GM23248 (cell line): ENCODE data around the gene ERC2. TPM values are rescaled to one million over a fixed set of nuclear protein-coding genes. Genes with fewer than 3 reads are reported as not detected.

Experiments
- DNase-seq: peaks from one replicate; pipeline ENCODE4 v3.0.0-alpha.2; 2015
- H2AFZ ChIP-seq: fragments of 200-600 bp; sonication (generic); 2 replicates; pipeline ENCODE4 v1.6.1; 2016; ENCODE audit warnings: antibody characterized with exemption
- H3F3A ChIP-seq: fragments of 200-600 bp; sonication (generic); 2 replicates; pipeline ENCODE4 v1.6.1; 2016; ENCODE audit warnings: mild to moderate bottlenecking, antibody characterized with exemption, mixed run types; ENCODE audit not compliant: insufficient read depth
- H3K27ac ChIP-seq: fragments of 200-600 bp; sonication (generic); 2 replicates; pipeline ENCODE4 v1.5.1; 2016; ENCODE audit warnings: mild to moderate bottlenecking
- H3K27me3 ChIP-seq: fragments of 200-600 bp; sonication (generic); replicated peaks from 2 replicates; pipeline ENCODE4 v1.6.1; 2016; ENCODE audit warnings: mild to moderate bottlenecking; ENCODE audit not compliant: insufficient read depth
- H3K36me3 ChIP-seq: fragments of 200-600 bp; sonication (generic); 2 replicates; pipeline ENCODE4 v1.6.1; 2016; ENCODE audit warnings: low read depth, mild to moderate bottlenecking
- H3K4me1 ChIP-seq: fragments of 200-600 bp; sonication (generic); 2 replicates; pipeline ENCODE4 v1.6.1; 2016; ENCODE audit warnings: mild to moderate bottlenecking; ENCODE audit not compliant: insufficient read depth
- H3K4me2 ChIP-seq: fragments of 200-600 bp; sonication (generic); one replicate; pipeline ENCODE4 v1.6.1; 2016; ENCODE audit warnings: mild to moderate bottlenecking; ENCODE audit not compliant: unreplicated experiment
- H3K4me3 ChIP-seq: fragments of 200-600 bp; sonication (generic); 2 replicates; pipeline ENCODE4 v1.5.1; 2016; ENCODE audit warnings: mild to moderate bottlenecking
- H3K79me2 ChIP-seq: fragments of 200-600 bp; sonication (generic); 2 replicates; pipeline ENCODE4 v1.6.1; 2016; ENCODE audit warnings: mild to moderate bottlenecking; ENCODE audit not compliant: insufficient read depth
- H3K9ac ChIP-seq: fragments of 200-600 bp; sonication (generic); 2 replicates; pipeline ENCODE4 v1.6.1; 2016; ENCODE audit warnings: mild to moderate bottlenecking
- H3K9me2 ChIP-seq: fragments of 200-600 bp; sonication (generic); 2 replicates; pipeline ENCODE4 v1.6.1; 2016; ENCODE audit warnings: mixed run types, mild to moderate bottlenecking, moderate library complexity; ENCODE audit not compliant: insufficient read depth
- H3K9me3 ChIP-seq: fragments of 200-600 bp; sonication (generic); one replicate; pipeline ENCODE4 v1.6.1; 2017; ENCODE audit warnings: low read depth
- H4K20me1 ChIP-seq: fragments of 200-600 bp; sonication (generic); 2 replicates; pipeline ENCODE4 v1.6.0; 2016; ENCODE audit not compliant: insufficient read depth
- EZH2 ChIP-seq: fragments of 200-600 bp; sonication (generic); IDR thresholded peaks from 2 replicates; pipeline ENCODE4 v1.6.1; 2018; ENCODE audit warnings: antibody characterized with exemption, mild to moderate bottlenecking; ENCODE audit not compliant: insufficient read depth, poor library complexity, severe bottlenecking
- EZH2phosphoT487 ChIP-seq: fragments of 200-600 bp; sonication (generic); IDR thresholded peaks from 2 replicates; pipeline ENCODE4 v1.6.1; 2018; ENCODE audit warnings: antibody characterized with exemption, moderate library complexity, mild to moderate bottlenecking, low read depth; ENCODE audit not compliant: insufficient read depth
- WGBS, 2 experiments: methylation state at CpG; one replicate each; pipeline ENCODE4 v1.1.6; 2015 to 2017; ENCODE audit warnings: low lambda C conversion rate in 2 of 2, low coverage in 1 of 2; ENCODE audit errors: missing lambda C conversion rate in 2 of 2; 5-methylcytosine and 5-hydroxymethylcytosine counted together
- in situ Hi-C: fragments of 300-500 bp; cut with MboI; formaldehyde crosslinking; loops from 2 replicates; pipeline ENCODE4 v1.15.0; 2020
- polyA plus RNA-seq: library from polyadenylated mRNA; unstranded; fragments of >200 nt; fragmentation: Nextera tagmentation; extraction: Ambion mirVana; gene quantifications from 2 replicates; pipeline ENCODE4 v1.2.1, GENCODE V29; 2016
- total RNA-seq: library from RNA; depleted of rRNA; stranded (reverse); fragments of >200 nt; shearing (Covaris generic); gene quantifications from 2 replicates; pipeline ENCODE4 v1.2.3, GENCODE V29; 2014

Gene ERC2
- total and polyA plus RNA-seq, 2 experiments from 2014 or later: not detected

DNA sequence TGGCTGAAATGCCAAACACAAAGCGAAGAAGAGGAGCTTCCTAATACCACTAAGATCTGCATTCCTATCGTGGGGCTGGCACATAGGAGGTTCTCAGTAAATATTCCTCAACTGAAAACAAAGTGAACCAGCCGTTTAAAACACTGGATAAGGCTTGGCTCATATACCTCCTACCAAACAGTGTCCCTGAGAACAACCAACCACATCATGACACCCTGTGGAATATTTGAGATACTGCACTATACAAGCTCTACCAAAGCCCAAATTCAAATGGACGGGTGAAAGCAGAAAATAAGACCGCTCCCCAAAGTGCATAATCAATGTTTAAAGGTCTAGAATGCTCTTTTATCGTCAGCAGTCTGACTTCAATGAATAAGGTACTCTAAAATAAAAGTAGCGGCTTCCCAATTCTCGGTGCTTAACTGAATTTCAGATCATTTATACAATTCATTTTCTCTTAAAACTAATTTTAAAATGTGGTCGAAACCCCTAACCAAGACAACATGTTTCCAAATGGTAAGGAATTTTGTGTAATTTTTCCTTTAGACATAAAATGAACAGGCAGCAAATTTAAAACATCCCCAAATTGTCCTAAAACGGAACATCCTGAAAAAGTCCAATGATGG is 425.8 kb downstream of the ERC2 start:
- no peaks in the 10 kb centered on the region for H3K36me3 ChIP-seq
- H3K4me1 ChIP-seq: no peaks in the 10 kb centered on the region
- no peak overlapping the region for H3K4me2 ChIP-seq
- no peak overlapping the region for H2AFZ ChIP-seq
- H3K27ac ChIP-seq: no peak overlapping the region
- no peak overlapping the region for H3K9ac ChIP-seq
- H3K27me3 ChIP-seq: peaks cover 42% of the 10 kb centered on the region
- no peaks in the 10 kb centered on the region for H3F3A ChIP-seq
- in situ Hi-C loops: loop anchor here (25.0 kb wide), 1 partner anchor 1205 kb away; no protein-coding TSS in a partner anchor
- no peaks in the 10 kb centered on the region for H3K9me3 ChIP-seq
- no peaks in the 10 kb centered on the region for H4K20me1 ChIP-seq
- H3K9me2 ChIP-seq: no peaks in the 10 kb centered on the region
- peak; percentile 64 for DNase-seq
- TF ChIP-seq EZH2 (no peak), EZH2phosphoT487 (no peak)
- no peaks in the 10 kb centered on the region for H3K79me2 ChIP-seq
- 27 to 31% methylated on average over 10 of the region's 10 CpGs for WGBS, 2 experiments
- no peak overlapping the region for H3K4me3 ChIP-seq

DNA sequence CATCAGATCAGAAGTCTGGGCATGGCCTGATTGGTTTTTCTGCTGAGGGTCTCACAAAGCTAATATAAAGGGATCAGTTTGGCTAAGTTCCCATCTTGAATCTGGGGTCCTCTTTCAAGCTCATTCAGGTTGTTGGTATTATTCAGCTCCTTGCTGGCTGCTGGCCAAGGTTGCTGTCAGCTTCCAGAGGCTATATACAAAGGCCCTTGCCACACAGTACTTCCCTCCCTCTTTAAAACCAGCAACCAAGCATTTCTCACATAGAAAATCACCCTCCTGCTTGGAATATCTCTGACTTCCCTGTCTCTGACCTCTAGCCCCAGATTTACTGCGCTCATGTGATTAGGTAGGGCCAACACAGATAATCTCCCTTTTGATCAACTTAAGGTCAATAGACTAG is 442.9 kb downstream of the ERC2 start:
- Histone ChIP-seq H3F3A (no peaks in the 10 kb centered on the region), H4K20me1 (no peaks in the 10 kb centered on the region), H3K4me3 (no peak overlapping the region), H3K36me3 (no peaks in the 10 kb centered on the region), H3K27ac (no peak overlapping the region), H3K79me2 (no peaks in the 10 kb centered on the region), H2AFZ (no peak overlapping the region), H3K27me3 (0 out of 2 replicates have a peak, but pooled peaks cover 14% of the 10 kb centered on the region), H3K4me2 (no peak overlapping the region), H3K9ac (no peak overlapping the region), H3K9me2 (no peaks in the 10 kb centered on the region), H3K4me1 (no peaks in the 10 kb centered on the region), H3K9me3 (no peaks in the 10 kb centered on the region)
- DNase-seq: no peak
- 53 to 54% methylated on average over 1 of the region's 1 CpG for WGBS, 2 experiments
- in situ Hi-C loops: loop anchor here (25.0 kb wide), 1 partner anchor 1188 kb away; no protein-coding TSS in a partner anchor
- TF ChIP-seq EZH2 (no peak), EZH2phosphoT487 (no peak)

DNA sequence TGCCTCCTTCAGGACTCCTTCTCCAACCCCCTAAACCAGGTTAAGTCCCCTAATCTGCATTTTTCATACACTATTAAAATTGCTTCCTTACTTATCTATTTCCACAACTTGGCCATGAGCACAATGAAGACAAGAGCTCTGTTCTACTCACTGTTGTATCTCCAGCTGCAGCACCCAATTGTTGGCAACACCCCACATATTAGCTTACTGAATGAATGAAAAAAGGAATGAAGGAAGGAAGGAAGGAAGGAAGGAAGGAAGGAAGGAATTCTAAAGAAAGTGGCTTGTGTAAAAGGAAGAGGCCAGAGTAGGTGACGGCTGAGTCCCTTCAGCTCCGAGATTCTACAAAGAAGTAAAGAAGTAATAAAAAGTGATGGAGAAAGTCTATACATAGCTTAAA is 444.7 kb downstream of the ERC2 start:
- no peak overlapping the region for H3K9ac ChIP-seq
- H3K4me1 ChIP-seq: no peaks in the 10 kb centered on the region
- 34 to 43% methylated on average over 2 of the region's 2 CpGs for WGBS, 2 experiments
- no peaks in the 10 kb centered on the region for H3K9me3 ChIP-seq
- no peak overlapping the region for H3K27ac ChIP-seq
- DNase-seq: no peak
- H3K9me2 ChIP-seq: no peaks in the 10 kb centered on the region
- H4K20me1 ChIP-seq: no peaks in the 10 kb centered on the region
- 0 out of 2 replicates have a peak, but pooled peaks cover 4% of the 10 kb centered on the region for H3K27me3 ChIP-seq
- no peaks in the 10 kb centered on the region for H3F3A ChIP-seq
- TF ChIP-seq EZH2 (no peak), EZH2phosphoT487 (no peak)
- no peak overlapping the region for H2AFZ ChIP-seq
- no peaks in the 10 kb centered on the region for H3K36me3 ChIP-seq
- H3K4me3 ChIP-seq: no peak overlapping the region
- H3K79me2 ChIP-seq: no peaks in the 10 kb centered on the region
- in situ Hi-C loops: no loop called here
- H3K4me2 ChIP-seq: no peak overlapping the region

DNA sequence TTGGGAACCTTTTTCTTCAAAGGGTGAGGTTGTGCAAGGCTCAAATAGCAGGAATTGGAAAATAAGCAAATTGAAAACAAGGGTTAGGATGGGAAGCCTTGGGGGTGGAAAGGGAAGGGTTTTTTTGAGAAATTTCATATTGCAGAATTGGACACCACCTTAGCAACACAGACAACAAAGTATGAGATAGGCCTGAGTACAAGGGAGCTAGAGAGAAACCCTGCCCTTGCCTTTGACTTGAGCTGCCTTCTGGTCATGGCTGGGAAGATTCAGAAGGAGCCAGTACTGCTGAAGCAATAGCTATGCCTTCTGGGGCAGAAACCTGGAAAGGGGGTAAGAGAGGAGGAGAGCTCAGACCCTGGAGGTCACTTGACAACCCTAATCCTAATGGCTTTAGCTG is 445.6 kb downstream of the ERC2 start:
- TF ChIP-seq EZH2 (no peak), EZH2phosphoT487 (no peak)
- no peak for DNase-seq
- H2AFZ ChIP-seq: no peak overlapping the region
- no peaks in the 10 kb centered on the region for H3K36me3 ChIP-seq
- H3K4me3 ChIP-seq: no peak overlapping the region
- H3K27ac ChIP-seq: no peak overlapping the region
- H3K4me1 ChIP-seq: no peaks in the 10 kb centered on the region
- no peak overlapping the region for H3K4me2 ChIP-seq
- in situ Hi-C loops: no loop called here
- no peaks in the 10 kb centered on the region for H3K9me3 ChIP-seq
- no peaks in the 10 kb centered on the region for H3K9me2 ChIP-seq
- H3K9ac ChIP-seq: no peak overlapping the region
- H3K79me2 ChIP-seq: no peaks in the 10 kb centered on the region
- no peaks in the 10 kb centered on the region for H4K20me1 ChIP-seq
- no peaks in the 10 kb centered on the region for H3K27me3 ChIP-seq
- no peaks in the 10 kb centered on the region for H3F3A ChIP-seq
